Activated T-cell treated with anti-CD3 and anti-CD28 coated beads for 48 hours (primary cell): ENCODE measurements around the gene SEMA4A.
"Not testable (repeated sequence)": the region's sequence is repeated elsewhere in the genome, so short reads cannot be mapped to it uniquely, and the experiment has no call there.

ENCODE experiments used
- DNase-seq: peaks from one replicate; pipeline ENCODE4 v3.0.0-alpha.2; 2020; ENCODE audit warnings: low read depth

The SEMA4A gene

DNA sequence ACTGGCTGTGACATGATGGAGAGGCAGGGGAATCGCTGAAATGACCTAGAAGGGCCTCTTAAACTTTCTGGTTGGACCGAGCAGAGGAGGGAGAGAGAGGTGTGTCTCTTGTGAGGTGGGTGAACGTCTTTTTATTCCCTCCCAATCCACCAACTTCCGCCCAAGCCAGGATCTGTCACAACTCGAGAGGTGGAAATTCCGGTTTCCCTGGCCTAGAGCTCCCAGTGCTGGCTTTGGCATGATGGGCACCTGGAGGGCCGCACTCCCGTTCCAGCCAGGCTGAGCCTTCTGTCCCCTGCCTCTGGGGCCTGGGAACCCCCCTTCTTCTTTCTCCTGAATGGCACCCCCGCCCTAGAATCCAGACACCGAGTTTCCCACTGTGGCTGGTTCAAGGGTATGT lies at the start of gene SEMA4A:
SEMA4A (plus strand) TSS at position 224 of the 400 bp plus-strand sequence. CDS start 994 bp downstream, outside the sequence.
- no peak for DNase-seq

DNA sequence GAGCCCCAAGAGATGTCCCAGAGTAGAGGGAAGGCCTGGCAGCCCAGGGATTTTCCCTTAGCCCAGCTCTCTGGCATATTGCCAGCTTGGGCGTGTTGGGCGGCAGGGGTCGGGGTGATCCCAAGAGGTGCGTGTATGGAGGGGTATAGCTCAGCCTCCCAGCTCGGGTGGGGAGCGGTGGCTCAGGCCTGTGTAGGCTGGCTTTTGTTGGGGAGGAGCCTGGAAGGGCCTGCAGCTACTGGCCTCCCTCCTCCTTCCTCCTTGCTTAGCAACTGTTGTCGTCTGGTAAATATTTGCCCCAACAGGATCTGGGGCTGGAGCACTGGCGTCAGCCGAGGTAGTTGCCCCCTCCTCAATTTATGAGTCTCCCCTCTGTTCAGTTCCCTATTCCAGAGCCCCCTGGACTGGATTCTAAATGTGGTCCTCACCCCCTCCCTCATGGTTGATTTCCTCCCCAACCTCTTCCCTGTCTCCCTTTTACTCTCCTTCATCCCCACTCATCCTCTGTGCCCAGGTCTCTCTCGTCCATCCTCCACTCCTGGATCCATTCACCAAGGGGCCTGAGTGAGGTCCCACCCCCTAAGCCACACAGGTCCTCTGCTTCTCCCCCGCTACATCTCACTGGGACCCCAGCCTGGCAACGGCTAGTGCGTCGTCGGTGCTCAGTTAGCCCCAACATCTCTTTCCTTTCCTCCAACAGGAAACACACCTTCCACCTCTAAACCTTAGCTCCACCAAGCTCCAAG lies 49.1 kb upstream of the SEMA4A start:
- DNase-seq = no peak

DNA sequence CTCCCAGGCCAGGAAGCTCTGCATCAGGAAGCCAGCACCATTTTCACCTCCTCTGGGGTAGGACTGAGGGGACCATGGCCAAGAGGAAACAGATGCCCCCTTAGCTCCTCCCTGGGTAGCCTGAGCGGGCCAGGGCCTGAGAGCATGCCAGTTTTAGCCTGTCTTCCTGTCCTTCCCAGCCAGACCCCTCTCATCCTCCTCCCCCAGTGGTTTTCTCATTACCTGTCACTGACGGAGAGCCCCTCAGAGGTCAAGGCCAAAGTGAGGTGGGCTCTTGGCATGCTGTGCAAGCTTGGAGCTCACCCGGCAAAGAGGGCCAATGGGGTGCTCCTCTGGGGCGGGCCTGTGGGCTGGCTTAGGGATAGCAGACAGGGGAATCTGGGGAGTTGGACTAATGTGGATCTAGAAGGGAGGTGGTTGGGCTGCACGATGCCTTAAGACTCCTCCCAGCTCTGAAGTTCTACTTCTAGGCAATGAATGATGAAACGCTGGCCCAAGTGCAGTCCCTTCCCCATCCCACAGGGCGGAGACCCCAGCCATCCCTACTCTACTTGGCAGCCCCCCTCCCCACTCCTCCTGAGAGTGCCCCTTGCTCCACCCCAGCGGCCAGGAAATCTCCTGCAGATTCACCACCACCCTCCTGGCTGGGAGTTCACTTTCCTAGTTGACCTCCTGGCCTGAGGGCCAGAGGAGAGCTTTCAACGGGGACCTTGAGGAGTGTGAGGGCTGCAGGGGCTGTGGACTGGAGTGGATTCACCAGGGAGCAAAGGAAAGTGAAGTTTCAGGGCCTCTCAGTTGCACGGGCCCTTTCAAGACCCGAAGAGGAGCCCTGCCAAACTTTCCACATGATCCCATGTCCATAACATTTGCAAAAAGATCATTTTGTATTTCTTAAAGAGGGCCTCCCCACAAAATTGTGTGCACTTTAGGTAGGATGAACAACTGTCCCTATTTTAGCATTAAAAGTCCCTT lies 48.2 kb upstream of the SEMA4A start:
- DNase-seq = no peak

DNA sequence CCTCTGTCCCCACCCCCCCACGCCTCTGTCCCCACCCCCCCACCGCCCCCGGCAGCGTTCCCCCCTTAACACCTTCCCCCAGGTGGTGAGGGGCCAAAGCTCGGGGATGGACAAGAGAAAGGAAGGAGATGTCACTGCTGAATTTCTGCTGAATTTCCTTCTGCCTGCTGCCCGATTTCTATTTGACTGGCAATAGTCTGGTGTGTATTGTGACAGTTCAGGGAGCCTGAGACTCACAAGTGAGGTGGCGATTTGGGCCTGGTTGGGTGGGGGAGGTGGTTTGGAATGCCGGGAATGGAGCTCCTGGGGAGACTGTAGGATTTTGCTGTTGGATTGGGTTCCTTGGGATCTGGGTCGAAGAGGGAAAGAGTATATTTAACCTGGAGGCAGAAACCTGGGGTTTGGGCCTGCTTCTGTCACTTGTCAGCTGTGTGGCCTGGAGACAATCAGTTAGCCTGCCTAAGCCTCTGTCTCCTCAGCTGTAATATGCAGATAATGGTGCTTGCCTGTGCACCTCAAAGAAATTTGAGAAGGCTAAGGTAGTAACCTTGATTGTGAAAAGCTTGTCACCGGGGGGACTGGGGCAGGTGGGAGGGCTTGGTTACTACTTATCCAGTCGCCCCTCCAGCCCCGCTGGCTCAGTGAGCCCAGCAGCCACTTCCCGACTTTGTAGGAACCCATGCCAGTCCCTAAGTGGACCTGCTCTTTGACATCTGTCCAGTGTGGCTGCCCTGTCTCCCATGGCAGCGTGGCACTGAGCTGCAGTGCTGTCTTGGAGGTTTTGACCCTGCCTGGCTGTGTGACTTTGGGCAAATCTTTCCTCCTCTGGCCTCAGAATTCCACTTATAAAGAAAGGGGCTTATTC lies 46.5 kb upstream of the SEMA4A start:
- no peak for DNase-seq

DNA sequence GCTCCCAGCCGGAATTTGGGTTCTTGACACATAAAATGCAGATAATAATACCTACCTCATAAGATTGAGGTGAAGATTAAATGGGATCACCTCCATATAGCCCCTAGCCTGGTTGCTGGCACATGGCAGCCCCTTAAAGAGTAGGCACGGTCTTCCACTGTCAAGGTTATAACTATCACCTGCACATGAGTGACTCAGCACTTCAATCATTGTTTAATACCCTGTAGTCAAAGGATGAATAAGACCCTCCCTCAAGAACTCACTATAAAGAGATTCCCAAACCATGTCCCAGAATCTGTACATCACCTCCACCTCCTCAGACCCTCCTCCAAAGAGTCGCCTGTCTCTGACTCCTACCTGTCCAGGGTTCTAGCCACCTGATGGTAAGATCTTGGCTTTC lies 45.3 kb upstream of the SEMA4A start:
- DNase-seq = no peak

DNA sequence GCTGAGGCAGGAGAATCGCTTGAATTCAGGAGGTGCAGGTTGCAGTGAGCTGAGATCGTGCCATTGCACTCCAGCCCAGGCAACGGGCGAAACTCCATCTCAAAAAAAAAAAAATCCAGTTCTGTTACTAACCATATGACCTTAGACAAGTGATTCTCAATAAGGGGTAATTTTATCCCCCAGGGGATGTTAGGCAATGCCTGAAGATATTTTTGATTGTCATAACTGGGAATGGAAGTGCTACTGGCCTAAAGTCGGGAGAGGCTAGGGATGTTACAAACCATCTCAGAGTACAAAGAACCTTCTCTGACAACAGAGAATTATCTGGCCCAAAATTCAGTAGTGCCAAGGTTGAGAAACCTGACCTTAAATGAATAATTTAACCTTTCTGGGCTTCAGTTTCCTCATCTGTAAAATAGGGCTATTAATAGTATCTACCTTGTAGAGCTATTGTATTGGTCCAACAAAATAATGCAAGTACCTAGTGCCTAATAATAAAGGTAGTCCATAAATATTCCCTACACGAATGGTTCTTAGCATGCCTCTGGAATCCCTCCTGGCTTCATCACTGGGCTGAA lies 44.6 kb upstream of the SEMA4A start:
- no peak for DNase-seq

DNA sequence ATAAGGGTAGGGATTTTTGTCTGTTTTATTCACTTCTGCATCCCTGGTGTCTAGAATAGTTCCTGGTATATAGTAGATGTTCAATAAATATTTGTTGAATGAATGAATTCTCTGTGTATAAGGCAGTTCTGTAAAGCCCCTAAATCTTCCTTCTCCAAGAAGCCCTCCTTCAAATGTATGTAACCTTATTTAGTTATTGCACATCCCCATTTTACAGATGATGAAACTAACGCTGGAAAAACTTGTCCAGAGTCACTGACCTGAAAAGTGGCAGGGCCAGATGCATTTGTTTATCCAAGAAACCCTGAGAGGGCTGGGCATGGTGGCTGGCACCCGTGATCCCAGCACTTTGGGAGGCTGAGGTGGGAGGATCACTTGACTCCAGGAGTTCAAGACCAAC lies 43.1 kb upstream of the SEMA4A start:
- no peak for DNase-seq

DNA sequence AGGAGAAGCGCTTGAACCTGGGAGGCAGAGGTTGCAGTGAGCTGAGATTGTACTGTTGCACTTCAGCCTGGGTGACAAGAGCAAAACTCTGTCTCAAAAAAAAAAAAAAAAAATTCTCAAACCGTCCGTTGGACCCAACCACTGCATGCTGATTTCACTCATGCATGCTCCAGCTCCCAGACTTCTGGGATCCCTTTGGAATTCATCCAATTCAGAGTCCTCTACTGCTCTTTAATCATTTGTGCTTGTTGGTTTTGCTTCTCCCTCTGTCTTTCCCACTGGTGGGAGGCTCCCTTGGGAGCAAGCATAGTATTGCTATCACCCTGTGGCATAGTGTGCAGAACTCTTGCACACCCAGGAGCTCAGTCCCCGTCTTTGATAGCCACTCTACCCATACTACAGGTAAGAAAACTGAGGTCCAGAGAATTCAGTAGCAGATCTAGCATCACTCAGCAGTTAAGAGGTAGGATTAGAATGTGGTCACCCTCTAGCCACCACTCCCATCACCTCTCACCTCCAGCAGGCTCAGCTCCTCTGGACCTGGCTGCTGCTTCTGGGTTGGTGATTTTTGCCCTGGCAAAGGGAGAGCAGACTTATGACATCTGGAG lies 41.9 kb upstream of the SEMA4A start:
- DNase-seq = no peak

DNA sequence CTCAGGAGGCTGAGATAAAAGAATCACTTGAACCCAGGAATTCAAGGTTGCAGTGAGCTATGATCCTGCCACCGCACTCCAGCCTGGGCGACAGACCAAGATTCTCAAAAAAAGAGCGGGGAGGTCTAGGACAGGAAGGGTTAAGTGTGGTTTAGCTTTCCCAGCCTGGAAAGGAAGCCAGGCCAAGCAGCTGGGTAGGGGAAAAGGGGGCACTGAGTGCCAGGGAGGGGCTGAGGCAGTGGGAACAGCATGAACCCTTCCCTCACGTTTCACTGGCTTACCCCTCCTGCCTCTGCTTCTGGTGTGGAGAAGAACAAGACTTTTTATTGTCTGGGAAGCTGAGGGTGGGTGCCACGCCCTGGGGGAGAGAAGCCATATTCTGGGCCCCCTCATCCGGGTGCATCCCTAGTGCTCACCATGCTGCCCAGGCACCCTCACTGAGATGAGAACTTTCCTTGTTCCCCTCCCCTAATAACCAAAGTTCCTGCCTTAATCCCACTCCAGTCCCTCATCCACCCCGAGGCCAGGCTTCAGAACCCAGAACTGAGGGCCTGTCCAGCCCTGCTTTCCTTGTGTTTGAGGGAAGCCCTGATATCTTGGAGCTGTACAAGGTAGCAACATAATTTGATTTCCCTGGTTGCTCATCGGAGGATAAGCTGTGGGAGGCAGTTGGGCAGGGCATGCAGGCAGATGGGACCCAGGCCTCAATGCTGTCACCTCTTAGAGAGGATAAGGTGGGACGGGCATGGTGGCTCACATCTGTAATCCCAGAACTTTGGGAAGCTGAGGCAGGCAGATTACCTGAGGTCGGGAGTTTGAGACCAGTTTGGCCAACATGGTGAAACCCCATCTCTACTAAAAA lies 40.9 kb upstream of the SEMA4A start:
- no peak for DNase-seq

DNA sequence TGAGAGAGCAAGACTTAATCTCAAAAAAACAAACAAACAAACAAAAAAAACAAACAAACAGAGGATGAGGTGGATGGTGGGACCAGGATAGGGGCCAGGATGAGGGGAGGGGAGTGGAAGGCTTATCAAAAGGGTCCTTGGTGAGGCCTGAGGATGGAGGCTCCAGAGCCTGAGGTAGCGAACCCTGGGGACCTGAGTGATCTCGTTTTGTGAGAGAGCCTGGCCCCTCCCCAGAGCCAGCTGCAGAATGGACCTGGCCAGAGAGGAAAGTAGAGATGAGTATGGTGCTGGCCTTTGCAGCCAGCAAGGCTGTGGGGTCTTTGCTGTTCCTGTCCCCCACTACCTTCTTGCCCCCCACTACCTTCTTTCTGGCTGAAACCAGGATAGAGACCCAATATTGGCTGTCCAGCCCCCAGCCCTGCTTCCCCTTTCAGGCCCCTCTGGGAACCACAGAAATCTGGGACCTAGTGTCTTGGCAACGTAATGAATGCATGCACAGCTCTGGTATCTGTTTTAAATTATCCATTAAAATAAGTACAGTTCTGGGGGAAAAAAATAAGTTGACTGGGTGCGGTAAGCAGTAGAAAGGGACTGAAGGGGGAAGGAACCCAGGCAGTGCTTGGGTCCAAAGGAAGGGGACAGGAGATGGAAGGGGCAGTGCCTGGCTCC lies 40.0 kb upstream of the SEMA4A start:
- DNase-seq = no peak

DNA sequence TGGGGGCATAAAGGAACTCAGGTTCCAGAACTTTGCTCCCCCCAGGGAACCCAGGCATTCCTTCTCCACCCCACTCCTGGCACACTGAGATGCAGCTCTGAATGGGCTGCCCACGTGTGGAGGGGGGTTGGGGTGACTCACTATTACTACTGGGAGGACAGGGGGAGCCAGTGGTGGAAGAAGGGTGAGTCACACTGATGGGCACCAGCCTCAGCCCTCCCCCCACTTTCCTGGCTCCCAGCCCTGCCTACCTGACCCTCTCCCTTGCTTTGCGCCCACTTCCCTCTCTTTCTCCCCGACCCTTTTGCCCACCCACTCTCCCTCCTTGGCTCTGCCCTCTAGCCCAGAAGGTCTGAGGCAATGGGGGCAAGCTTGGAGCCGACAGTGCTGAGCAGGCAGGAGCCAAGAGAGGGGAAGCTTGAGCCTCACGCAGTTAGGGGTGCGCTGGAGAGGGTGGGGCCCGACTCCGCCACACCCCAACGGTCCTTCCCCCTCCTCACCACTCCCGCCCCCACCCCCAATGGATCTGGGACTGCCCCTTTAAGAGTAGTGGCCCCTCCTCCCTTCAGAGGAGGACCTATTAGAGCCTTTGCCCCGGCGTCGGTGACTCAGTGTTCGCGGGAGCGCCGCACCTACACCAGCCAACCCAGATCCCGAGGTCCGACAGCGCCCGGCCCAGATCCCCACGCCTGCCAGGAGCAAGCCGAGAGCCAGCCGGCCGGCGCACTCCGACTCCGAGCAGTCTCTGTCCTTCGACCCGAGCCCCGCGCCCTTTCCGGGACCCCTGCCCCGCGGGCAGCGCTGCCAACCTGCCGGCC lies 39.1 kb upstream of the SEMA4A start, which contains the start of gene LMNA:
LMNA (plus strand) TSS at position 611 of the 818 bp plus-strand sequence. CDS start 208 bp downstream, outside the sequence.
- DNase-seq = peak; percentile 73

DNA sequence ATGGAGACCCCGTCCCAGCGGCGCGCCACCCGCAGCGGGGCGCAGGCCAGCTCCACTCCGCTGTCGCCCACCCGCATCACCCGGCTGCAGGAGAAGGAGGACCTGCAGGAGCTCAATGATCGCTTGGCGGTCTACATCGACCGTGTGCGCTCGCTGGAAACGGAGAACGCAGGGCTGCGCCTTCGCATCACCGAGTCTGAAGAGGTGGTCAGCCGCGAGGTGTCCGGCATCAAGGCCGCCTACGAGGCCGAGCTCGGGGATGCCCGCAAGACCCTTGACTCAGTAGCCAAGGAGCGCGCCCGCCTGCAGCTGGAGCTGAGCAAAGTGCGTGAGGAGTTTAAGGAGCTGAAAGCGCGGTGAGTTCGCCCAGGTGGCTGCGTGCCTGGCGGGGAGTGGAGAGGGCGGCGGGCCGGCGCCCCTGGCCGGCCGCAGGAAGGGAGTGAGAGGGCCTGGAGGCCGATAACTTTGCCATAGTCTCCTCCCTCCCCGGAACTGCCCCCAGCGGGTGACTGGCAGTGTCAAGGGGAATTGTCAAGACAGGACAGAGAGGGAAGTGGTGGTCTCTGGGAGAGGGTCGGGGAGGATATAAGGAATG lies 38.4 kb upstream of the SEMA4A start:
- no peak for DNase-seq

DNA sequence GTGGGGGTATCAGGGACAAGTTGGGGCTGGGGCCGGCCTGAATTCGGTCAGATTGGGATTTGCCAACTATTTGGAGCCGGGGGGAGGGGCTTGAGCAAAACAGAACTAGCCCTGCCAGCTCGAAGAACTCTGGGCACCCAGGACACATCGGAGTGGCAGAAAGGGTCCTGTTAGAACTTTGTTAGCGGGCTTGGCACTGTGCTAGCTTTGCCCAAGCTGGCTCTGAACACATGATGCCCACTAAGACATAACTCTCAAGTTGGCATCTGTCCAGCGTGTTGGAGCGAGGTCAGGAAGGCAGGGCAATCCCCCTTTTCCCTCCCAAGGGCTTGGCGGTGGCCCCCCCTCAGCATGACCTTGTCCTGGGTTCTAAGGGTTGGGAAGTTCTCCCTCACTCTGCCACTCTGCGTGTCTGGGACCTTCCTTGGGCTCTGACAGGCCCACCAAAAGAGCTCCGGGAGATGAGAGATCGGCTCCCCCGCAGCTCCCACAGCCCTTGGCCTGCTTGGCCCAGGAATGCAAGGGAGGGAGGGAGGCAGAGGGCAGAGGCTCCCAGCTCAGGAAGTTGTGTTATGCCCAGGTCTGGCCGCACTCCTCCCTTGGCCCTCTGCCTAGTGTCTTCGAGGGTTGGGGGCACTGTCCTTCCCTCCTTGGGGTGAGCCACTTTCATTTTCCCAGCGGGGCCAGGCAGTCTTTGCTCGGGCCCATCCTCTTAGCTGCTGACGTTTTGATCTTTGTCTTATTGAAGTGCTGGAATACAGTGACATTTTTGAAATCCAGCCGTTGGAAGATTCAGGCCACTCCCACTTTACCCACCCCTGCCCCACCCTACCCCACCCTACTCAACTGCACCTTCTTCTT lies 37.6 kb upstream of the SEMA4A start:
- no peak for DNase-seq

DNA sequence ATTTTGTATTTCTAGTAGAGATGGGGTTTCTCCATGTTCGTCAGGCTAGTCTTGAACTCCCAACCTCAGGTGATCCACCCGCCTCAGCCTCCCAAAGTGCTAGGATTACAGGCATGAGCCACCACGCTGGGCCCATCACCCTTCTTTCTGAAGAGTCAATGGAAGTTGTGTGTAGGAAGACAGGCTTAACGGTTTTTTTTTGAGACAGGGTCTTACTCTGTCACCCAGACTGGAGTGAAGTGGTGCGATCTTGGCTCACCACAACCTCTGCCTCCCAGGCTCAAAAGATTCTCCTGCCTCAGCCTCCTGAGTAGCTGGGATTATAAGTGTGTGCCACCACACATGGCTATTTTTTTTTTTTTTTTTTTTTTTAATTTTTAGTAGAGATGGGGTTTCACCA lies 36.7 kb upstream of the SEMA4A start:
- DNase-seq = not testable (repeated sequence)

DNA sequence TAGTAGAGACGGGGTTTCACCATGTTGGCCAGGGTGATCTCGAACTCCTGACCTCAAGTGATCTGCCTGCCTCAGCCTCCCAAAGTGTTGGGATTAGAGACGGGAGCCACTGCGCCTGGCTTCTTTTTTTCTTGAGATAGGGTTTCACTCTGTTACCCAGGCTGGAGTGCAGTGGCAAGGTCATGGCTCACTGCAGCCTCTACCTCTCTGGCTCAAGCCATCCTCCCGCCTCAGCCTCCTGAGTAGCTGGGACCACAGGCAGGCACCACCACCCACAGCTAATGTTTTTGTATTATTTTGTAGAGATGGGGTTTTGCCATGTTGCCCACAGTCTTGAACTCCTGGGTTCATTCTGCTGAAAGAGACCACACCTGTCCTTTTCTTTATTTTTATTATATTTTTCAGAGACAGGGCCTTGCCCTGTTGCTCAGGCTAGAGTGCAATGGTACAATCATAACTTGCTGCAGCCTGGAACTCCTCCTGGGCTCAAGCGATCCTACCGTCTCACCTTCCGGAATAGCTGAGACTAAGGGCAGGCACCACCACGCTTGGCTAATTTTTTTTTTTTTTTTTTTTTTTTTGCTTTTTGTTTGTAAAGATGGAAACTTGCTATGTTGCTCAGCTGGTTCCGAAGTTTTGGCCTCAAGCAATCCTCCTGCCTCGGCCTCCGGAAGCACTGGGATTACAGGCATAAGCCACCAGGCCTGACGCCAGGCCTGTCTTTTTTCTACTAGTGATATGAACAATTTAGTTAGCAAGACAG lies 35.8 kb upstream of the SEMA4A start:
- DNase-seq = no peak

DNA sequence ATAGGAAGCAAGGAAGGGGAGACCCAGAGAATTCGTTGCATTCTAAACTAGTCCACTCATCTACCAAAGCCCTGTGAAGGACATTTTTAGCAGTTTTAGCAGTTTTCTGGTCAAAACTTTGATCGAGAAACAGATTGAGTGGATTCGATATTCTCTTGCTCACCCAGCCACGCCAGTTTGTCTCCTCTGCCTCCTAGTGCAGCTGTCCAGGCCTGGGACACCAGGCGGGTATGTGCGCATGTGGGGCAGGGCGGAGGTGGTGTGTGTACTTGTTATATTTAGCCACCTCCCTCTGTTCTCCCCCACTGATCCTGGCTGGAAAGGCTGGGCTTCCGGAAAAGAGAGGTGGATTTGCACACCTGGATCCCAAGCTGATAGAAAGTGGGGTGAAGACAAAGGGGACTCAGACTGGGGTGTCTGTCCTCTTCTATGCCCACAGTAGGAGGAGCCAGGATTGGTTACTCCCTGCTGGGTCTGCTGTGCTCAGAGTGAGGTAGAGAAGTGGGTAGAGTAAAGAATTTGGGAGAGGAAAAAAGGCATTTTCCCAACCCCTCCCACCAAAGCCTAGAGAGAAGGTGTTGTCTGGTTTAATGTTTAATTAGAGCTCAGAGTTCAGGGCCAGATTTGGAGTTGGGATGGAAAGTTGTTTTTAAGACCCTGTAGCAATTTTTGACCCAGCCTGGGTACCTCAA lies 35.1 kb upstream of the SEMA4A start:
- no peak for DNase-seq
